ENCODE measurements around the gene TMPRSS7.

- TF ChIP-seq, protein P1, sequence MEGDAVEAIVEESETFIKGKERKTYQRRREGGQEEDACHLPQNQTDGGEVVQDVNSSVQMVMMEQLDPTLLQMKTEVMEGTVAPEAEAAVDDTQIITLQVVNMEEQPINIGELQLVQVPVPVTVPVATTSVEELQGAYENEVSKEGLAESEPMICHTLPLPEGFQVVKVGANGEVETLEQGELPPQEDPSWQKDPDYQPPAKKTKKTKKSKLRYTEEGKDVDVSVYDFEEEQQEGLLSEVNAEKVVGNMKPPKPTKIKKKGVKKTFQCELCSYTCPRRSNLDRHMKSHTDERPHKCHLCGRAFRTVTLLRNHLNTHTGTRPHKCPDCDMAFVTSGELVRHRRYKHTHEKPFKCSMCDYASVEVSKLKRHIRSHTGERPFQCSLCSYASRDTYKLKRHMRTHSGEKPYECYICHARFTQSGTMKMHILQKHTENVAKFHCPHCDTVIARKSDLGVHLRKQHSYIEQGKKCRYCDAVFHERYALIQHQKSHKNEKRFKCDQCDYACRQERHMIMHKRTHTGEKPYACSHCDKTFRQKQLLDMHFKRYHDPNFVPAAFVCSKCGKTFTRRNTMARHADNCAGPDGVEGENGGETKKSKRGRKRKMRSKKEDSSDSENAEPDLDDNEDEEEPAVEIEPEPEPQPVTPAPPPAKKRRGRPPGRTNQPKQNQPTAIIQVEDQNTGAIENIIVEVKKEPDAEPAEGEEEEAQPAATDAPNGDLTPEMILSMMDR (IDR thresholded peaks at IDR 0.05) = no peak
- TF ChIP-seq POLR2A (IDR thresholded peaks at IDR 0.05) = no peak
These were observed 29.9 kb upstream of the TMPRSS7 start for GRCh38 chr3:112004669-112005068.
